ENCODE data around the gene EPB41L1. TPM values are rescaled to one million over a fixed set of nuclear protein-coding genes. Genes with fewer than 3 reads are reported as not detected.

EPB41L1 gene
- total RNA-seq, result 12.0 and 12.4 TPM in 2 replicates

GRCh38 chr20:36154700-36155628 lies at the start of gene EPB41L1:
EPB41L1 (plus strand) TSS chr20:36154740; CDS start chr20:36173778, 19,038 bp downstream.

DNA sequence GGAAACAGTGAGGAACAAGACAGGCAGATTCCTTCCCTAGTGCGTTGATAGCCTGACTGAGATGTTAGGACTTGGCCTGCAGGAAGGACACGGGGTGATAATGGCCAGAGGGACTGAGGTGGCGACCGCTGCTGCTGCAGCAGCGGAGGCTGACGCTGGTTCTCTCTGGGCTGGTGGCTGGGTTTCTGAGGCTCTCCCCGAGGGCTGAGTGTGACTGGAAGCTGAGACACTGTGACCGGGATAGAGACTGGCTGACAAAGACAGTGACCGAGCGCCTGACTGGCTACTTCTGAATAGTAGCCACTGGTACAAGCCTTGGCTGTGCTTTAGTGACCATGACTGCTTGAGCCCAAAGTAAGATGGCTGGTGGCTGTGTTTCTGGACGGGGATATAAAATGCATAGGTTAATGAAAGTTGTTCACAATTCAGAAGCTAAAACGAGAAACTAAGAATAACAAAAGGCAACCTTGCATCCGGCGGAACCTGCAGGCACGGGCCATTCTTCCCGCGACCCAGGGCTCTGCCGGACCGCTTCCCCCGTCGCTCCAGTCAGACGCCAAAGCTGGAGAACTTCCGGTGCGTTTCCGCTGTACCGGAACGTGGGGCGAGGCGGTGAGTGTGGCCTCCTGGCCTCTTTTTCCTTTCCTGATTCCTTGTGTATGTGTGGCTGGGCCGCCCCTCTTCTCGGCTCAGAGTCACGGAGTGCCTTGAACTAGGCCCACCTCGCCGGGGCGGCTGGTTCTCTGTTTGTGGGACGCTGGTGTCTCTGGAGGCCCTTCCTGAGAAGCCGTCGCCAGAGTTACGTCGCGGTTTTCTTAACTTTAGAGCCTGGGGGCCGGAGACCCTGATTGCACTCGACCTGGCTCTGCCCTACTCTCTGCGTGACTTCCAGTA lies 81.6 kb downstream of the EPB41L1 start, which contains the start of gene AAR2:
AAR2 (plus strand) TSS at position 587 of the 894 bp plus-strand sequence. CDS start 3,391 bp downstream, outside the sequence.

Other genes starting within 250 kb of the EPB41L1 start
- gene SCAND1, start 200.2 kb upstream of the EPB41L1 start, total RNA-seq, result 24.7 and 50.9 TPM in 2 replicates
- 0.77 and 1.7 TPM in 2 replicates for gene CNBD2, start 186.2 kb upstream of the EPB41L1 start, total RNA-seq
- 15.7 and 17.5 TPM in 2 replicates for gene AAR2, start 81.7 kb downstream of the EPB41L1 start, total RNA-seq
- gene DLGAP4, start 151.6 kb downstream of the EPB41L1 start, total RNA-seq, result 9.1 and 16.8 TPM in 2 replicates

Measured in bronchial smooth muscle cell (primary cell).